LNCaP clone FGC (cell line): ENCODE measurements around the gene IFI6.
"Not testable (repeated sequence)": the region's sequence is repeated elsewhere in the genome, so short reads cannot be mapped to it uniquely, and the experiment has no call there.

Experiments
- DNase-seq: peaks from one replicate; pipeline ENCODE4 v3.0.0-alpha.2; 2011; ENCODE audit warnings: low read depth
- H3K4me3 ChIP-seq: 2 replicates; pipeline ENCODE4 v1.5.1; 2011; ENCODE audit warnings: mild to moderate bottlenecking, low read depth, low read length, control low read depth
- TF ChIP-seq, protein P1 (sequence below): IDR thresholded peaks from 2 replicates; pipeline ENCODE4 v1.5.1; 2012; ENCODE audit warnings: mild to moderate bottlenecking; ENCODE audit not compliant: control insufficient read depth, insufficient read depth; ENCODE audit errors: extremely low read depth

Gene IFI6

DNA sequence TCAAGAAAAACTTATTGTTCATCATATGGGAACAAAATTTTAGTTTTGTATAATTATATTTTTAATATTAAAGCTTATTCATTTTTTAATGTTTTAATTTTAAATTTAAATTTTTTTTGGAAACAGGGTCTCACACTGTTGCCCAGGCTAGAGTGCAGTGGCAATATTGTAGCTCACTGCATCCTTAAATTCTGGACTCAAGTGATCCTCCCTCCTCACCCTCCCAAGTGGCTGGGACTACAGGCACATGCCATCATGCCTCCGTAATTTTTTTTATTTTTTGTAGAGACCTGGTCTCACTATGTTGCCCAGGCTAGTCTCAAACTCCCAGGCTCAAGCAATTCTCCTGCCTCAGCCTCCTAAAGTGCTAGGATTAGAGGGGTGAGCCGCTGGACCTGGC, 33.6 kb upstream of the IFI6 start:
- TF ChIP-seq, protein P1, sequence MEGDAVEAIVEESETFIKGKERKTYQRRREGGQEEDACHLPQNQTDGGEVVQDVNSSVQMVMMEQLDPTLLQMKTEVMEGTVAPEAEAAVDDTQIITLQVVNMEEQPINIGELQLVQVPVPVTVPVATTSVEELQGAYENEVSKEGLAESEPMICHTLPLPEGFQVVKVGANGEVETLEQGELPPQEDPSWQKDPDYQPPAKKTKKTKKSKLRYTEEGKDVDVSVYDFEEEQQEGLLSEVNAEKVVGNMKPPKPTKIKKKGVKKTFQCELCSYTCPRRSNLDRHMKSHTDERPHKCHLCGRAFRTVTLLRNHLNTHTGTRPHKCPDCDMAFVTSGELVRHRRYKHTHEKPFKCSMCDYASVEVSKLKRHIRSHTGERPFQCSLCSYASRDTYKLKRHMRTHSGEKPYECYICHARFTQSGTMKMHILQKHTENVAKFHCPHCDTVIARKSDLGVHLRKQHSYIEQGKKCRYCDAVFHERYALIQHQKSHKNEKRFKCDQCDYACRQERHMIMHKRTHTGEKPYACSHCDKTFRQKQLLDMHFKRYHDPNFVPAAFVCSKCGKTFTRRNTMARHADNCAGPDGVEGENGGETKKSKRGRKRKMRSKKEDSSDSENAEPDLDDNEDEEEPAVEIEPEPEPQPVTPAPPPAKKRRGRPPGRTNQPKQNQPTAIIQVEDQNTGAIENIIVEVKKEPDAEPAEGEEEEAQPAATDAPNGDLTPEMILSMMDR: no peak
- DNase-seq: no peak
- no peak overlapping the region for H3K4me3 ChIP-seq

DNA sequence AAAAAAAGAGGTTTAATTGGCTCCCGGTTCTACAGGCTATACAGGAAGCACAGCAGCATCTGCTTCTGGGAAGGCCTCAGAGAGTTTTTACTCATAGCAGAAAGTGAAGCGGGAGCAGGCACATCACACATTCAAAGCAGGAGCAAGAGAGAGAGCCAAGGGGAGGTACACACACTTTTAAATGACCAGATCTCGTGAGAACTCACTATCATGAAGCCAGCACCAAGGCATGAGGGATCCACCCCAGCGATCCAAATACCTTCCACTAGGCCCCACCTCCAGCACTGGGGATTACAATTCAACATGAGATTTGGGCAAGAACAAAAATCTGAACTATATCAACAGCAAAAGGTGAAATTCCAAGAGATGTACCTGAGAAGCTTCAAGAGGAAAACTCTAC, 33.0 kb upstream of the IFI6 start:
- H3K4me3 ChIP-seq: no peak overlapping the region
- TF ChIP-seq, protein P1: no peak
- no peak for DNase-seq

DNA sequence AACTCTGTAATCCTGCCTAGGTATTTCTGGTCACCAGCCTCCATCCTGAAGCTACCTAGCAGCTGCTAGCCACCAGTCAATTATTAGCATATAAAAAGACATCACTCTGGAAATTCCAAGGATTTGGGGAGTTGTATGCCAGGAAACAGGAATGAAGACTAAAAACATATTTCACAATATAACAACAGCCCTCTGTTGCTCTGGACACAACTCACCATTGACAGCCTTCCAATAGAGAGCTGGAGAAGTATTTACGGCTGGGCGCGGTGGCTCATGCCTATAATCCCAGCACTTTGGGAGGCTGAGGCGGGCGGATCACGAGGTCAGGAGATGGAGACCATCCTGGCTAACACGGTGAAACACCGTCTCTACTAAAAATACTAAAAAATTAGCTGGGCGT, 24.8 kb upstream of the IFI6 start:
- not testable (repeated sequence) for DNase-seq, H3K4me3 ChIP-seq

DNA sequence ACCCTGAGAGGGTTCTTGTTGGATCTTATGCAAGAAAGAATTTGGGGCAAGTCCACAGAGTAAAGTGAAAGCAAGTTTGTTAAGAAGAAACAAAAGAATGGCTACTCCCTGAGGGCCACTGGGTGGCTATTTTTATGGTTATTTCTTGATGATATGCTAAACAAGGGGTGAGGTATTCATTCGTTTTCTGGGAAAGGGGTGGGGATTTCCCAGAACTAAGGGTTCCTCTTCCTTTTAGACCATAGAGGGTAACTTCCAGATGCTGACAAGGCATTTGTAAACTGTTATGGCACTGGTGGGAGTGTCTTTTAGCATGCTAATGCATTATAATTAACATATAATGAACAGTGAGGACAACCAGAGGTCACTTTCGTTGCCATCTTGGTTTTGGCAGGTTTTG, 18.2 kb upstream of the IFI6 start:
- H3K4me3 ChIP-seq: no peak overlapping the region
- TF ChIP-seq, protein P1: no peak
- DNase-seq: no peak

DNA sequence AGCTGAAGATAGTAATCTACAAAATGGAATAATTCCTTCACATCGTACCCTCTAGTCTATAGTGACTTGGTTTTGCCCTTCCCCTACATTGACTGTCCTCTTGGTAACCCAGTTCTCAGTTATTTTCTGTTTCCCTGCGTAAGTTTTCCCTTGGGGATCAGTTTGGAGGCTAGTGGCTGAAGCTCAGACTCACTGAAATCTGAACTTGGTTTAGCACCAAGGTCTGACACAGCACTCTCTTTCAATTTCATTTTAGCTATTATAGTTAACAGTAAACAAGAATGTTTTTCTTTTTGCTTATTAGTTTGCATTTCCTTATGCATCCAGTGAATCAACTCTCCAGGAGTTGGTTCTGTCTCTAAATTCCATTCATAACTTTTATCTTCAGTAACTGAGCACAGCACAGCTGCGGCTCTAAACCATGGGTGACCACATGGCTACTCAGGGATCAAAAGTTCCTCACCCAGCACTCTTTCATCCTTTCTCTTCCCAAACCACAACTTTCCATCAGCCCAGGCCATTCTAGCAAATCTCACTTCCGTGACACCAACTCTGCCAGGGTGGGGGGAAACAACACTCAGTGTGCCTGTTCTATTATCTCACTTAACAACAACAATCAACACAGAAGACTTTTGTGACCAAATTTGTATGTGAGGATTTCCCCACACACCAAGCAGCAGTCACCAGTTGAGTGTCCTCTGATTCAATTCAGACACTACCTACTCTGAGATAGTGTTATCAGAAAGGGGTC, 17.6 kb upstream of the IFI6 start:
- TF ChIP-seq, protein P1: no peak
- H3K4me3 ChIP-seq: no peak overlapping the region
- DNase-seq: no peak

DNA sequence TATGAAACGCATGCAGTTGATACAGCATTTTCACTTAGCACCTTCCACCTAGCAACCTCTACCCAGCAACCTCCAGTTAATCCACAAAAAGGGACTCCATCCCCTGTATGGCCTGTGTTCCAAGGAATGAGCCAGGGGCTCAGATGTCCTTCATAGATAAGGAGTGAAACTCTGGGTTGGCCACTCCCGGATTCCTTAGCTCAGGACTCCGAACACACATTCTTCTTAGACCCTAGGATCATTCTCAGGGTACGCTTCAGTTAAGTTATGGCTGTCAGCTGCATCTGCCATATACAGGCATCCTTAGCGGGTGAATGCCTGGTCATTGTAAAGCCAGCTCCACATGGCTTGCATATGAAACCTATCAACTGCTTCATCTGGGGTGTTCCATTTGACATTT, 15.9 kb upstream of the IFI6 start:
- no peak overlapping the region for H3K4me3 ChIP-seq
- no peak for DNase-seq
- TF ChIP-seq, protein P1: no peak

DNA sequence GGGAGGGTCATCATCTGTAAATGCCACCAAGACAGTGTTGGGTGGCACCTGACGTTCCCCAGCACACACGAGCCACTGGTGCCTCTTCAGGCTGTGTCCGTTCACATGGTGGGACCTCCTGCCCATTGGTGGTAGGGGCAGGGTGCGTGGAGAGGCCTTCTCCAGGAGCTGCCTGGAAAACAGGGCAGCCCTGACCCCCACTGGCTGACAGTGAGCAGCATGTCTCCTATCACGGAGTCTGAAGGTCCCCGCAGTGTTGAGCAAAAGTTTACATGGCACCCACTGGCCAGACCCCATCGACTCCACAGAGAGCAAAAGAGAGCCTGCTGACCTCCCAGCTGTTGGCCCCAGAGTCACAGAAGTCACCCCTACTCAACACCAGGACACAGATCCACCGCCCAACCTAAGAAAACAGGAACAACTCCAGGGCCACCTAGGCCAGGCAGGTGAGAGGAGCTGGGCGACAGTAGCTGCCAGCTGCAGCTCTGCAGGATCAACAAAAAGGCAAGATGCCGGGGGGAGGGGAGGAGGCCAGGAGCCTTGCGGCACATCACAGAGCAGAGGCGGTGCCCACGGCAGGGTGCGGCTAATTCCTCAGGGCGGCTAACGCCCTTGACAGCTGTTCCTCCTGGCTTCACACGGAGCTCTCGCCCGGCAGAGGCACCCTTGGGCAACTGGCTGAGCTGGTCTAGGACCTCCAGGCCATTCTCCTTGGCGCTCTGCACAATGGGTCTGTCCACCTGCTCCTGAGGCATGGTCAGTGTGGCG, 14.4 kb upstream of the IFI6 start:
- TF ChIP-seq, protein P1: no peak
- DNase-seq: no peak
- H3K4me3 ChIP-seq: no peak overlapping the region
